HEK293T (cell line): Measurements from ENCODE around the gene SNX8.

Experiments
- CTCF ChIA-PET: fragments of 350-600 bp; formaldehyde crosslinking; extraction: SDS; loops from one replicate; lab custom pipeline; 2021; ENCODE audit warnings: antibody characterized with exemption, inconsistent platforms; lab: Yijun Ruan, JAX
- POLR2A ChIA-PET: fragments of 350-600 bp; formaldehyde crosslinking; extraction: SDS; loops from one replicate; lab custom pipeline; 2020; ENCODE audit warnings: antibody characterized with exemption, inconsistent platforms; lab: Yijun Ruan, JAX
- DNase-seq: peaks from one replicate; pipeline ENCODE4 v3.0.0; 2012; ENCODE audit warnings: mixed read lengths; ENCODE audit errors: extremely low spot score
- ARNT ChIP-seq: fragments of 450-650 bp; IDR thresholded peaks from 2 replicates; pipeline ENCODE4 v1.6.1; 2017; ENCODE audit warnings: mild to moderate bottlenecking
- BHLHE40 ChIP-seq: fragments of 450-650 bp; IDR thresholded peaks from 2 replicates; pipeline ENCODE4 v1.6.1; 2016; ENCODE audit warnings: mild to moderate bottlenecking, moderate library complexity, borderline replicate concordance
- CTBP1 ChIP-seq: fragments of 450-650 bp; IDR thresholded peaks from 2 replicates; pipeline ENCODE4 v1.6.1; 2016; ENCODE audit warnings: borderline replicate concordance
- ELF4 ChIP-seq: fragments of 450-650 bp; IDR thresholded peaks from 2 replicates; pipeline ENCODE4 v1.6.1; 2017; ENCODE audit warnings: antibody characterized with exemption
- FOXA1 ChIP-seq: fragments of 450-650 bp; IDR thresholded peaks from 2 replicates; pipeline ENCODE4 v1.6.1; 2016; ENCODE audit warnings: mild to moderate bottlenecking
- FOXK2 ChIP-seq: fragments of 450-650 bp; IDR thresholded peaks from 2 replicates; pipeline ENCODE4 v1.6.1; 2016; ENCODE audit warnings: mild to moderate bottlenecking
- FOXM1 ChIP-seq: fragments of 450-650 bp; IDR thresholded peaks from 2 replicates; pipeline ENCODE4 v1.6.1; 2017; ENCODE audit warnings: mild to moderate bottlenecking, borderline replicate concordance
- HDGF ChIP-seq: fragments of 450-650 bp; IDR thresholded peaks from 2 replicates; pipeline ENCODE4 v1.6.1; 2017; ENCODE audit warnings: antibody characterized with exemption, borderline replicate concordance
- L3MBTL2 ChIP-seq: fragments of 450-650 bp; conservative IDR thresholded peaks from 2 replicates; pipeline ENCODE4 v1.6.1; 2016; ENCODE audit warnings: mild to moderate bottlenecking
- LEF1 ChIP-seq: fragments of 450-650 bp; IDR thresholded peaks from 2 replicates; pipeline ENCODE4 v1.6.1; 2017; ENCODE audit warnings: mild to moderate bottlenecking, borderline replicate concordance
- NFRKB ChIP-seq: fragments of 450-650 bp; IDR thresholded peaks from 2 replicates; pipeline ENCODE4 v1.6.1; 2016; ENCODE audit warnings: mild to moderate bottlenecking, moderate library complexity
- PKNOX1 ChIP-seq: fragments of 450-650 bp; IDR thresholded peaks from 2 replicates; pipeline ENCODE4 v1.6.1; 2016
- SP1 ChIP-seq: fragments of 450-650 bp; IDR thresholded peaks from 2 replicates; pipeline ENCODE4 v1.6.1; 2017
- SUZ12 ChIP-seq: fragments of 450-650 bp; IDR thresholded peaks from 2 replicates; pipeline ENCODE4 v1.6.1; 2016; ENCODE audit warnings: mild to moderate bottlenecking
- TARDBP ChIP-seq: fragments of 450-650 bp; IDR thresholded peaks from 2 replicates; pipeline ENCODE4 v1.6.1; 2016
- ZNF384 ChIP-seq: fragments of 450-650 bp; IDR thresholded peaks from 2 replicates; pipeline ENCODE4 v1.6.1; 2016

SNX8 gene

GRCh38 chr7:2225336-2225735, 88.9 kb downstream of the SNX8 start:
- ChIA-PET CTCF (no interaction called here), POLR2A (no interaction called here)
- TF ChIP-seq SUZ12 (no peak), FOXA1 (no peak), ELF4 (no peak), TARDBP (no peak), HDGF (no peak), L3MBTL2 (no peak)
- DNase-seq, result no peak

GRCh38 chr7:2224934-2225333, 89.3 kb downstream of the SNX8 start:
- TF ChIP-seq SUZ12, result no peak
- TF ChIP-seq FOXM1, result no peak
- TF ChIP-seq HDGF, result no peak
- TF ChIP-seq BHLHE40, result no peak
- TF ChIP-seq SP1, result no peak
- TF ChIP-seq FOXA1, result no peak
- TF ChIP-seq CTBP1, result no peak
- CTCF ChIA-PET, result no interaction called here
- POLR2A ChIA-PET, result no interaction called here
- DNase-seq, result no peak

- POLR2A ChIA-PET, result no interaction called here
- no peak for DNase-seq
- no peak for TF ChIP-seq FOXA1
- CTCF ChIA-PET, result no interaction called here
Observed at GRCh38 chr7:2224491-2224928, 89.7 kb downstream of the SNX8 start.

GRCh38 chr7:2223321-2223720, 90.9 kb downstream of the SNX8 start:
- TF ChIP-seq TARDBP (no peak), CTBP1 (no peak), FOXM1 (no peak), FOXK2 (no peak), ZNF384 (no peak), ELF4 (no peak), FOXA1 (no peak)
- DNase-seq, result no peak
- ChIA-PET POLR2A (no interaction called here), CTCF (no interaction called here)

GRCh38 chr7:2222516-2222915, 91.7 kb downstream of the SNX8 start:
- TF ChIP-seq ZNF384 (no peak), BHLHE40 (no peak), PKNOX1 (no peak), FOXM1 (no peak), ELF4 (no peak), L3MBTL2 (no peak), HDGF (no peak)
- ChIA-PET CTCF (no interaction called here), POLR2A (no interaction called here)
- DNase-seq, result no peak

- TF ChIP-seq FOXA1, result no peak
- no peak for TF ChIP-seq FOXM1
- TF ChIP-seq BHLHE40, result no peak
- no peak for TF ChIP-seq SP1
- no peak for TF ChIP-seq L3MBTL2
- no peak for DNase-seq
- ChIA-PET CTCF (no interaction called here), POLR2A (no interaction called here)
Observed at GRCh38 chr7:2220954-2221353, 93.3 kb downstream of the SNX8 start.

GRCh38 chr7:2220506-2220905, 93.7 kb downstream of the SNX8 start:
- no peak for TF ChIP-seq PKNOX1
- no peak for TF ChIP-seq NFRKB
- no peak for TF ChIP-seq ARNT
- TF ChIP-seq FOXA1, result no peak
- TF ChIP-seq FOXM1, result no peak
- TF ChIP-seq ZNF384, result no peak
- no peak for TF ChIP-seq LEF1
- TF ChIP-seq FOXK2, result no peak
- TF ChIP-seq CTBP1, result no peak
- no peak for TF ChIP-seq HDGF
- no peak for TF ChIP-seq SP1
- no peak for TF ChIP-seq SUZ12
- TF ChIP-seq TARDBP, result no peak
- no peak for TF ChIP-seq L3MBTL2
- no peak for DNase-seq
- ChIA-PET POLR2A (no interaction called here), CTCF (no interaction called here)

GRCh38 chr7:2220030-2220429, 94.2 kb downstream of the SNX8 start:
- no peak for DNase-seq
- POLR2A ChIA-PET, result no interaction called here
- CTCF ChIA-PET, result no interaction called here
- no peak for TF ChIP-seq LEF1
- no peak for TF ChIP-seq TARDBP
- no peak for TF ChIP-seq FOXM1
- no peak for TF ChIP-seq PKNOX1
- TF ChIP-seq SP1, result no peak
- TF ChIP-seq CTBP1, result no peak
- TF ChIP-seq NFRKB, result no peak
- TF ChIP-seq ARNT, result no peak
- no peak for TF ChIP-seq SUZ12
- no peak for TF ChIP-seq FOXK2
- no peak for TF ChIP-seq ELF4
- TF ChIP-seq HDGF, result no peak
- no peak for TF ChIP-seq L3MBTL2
- no peak for TF ChIP-seq BHLHE40
